ENCODE data around the gene CHD5. TPM values are rescaled to one million over a fixed set of nuclear protein-coding genes. Genes with fewer than 3 reads are reported as not detected.

CHD5 gene
- total and polyA plus RNA-seq, 7 experiments from 2014 or later: 0.14 to 2.8 (median 0.37) TPM; not detected in 2

GRCh38 chr1:6121021-6121421 lies 59.1 kb downstream of the CHD5 start:
- Mint-ChIP-seq H3K27me3 (peaks cover 0 to 17% (median 0%) of the 10 kb centered on the region in 5 donors), H3K36me3 (peaks cover 0 to 4% (median 0%) of the 10 kb centered on the region in 5 donors), H3K4me1 (peaks cover 0 to 5% (median 0%) of the 10 kb centered on the region in 7 donors), H3K9me3 (peaks cover 0 to 19% (median 7%) of the 10 kb centered on the region in 11 donors), H3K4me3 (no peak overlapping the region), H3K27ac (no peak overlapping the region)
- Histone ChIP-seq H3K27me3 (ENCODE audit: control insufficient read depth in 2 of 2, insufficient read depth in 2 of 2, low read length in 2 of 2) (no peaks in the 10 kb centered on the region), H3K4me3 (ENCODE audit: low read length) (no peak overlapping the region), H3K4me1 (ENCODE audit: control insufficient read depth in 2 of 2, insufficient read depth in 2 of 2, low read length in 2 of 2) (no peaks in the 10 kb centered on the region), H3K9me3 (ENCODE audit: control insufficient read depth in 2 of 3, low read length in 3 of 3) (no peaks in the 10 kb centered on the region), H3K27ac (ENCODE audit: low read depth, low read length) (no peak overlapping the region), H3K36me3 (ENCODE audit: control insufficient read depth in 2 of 3, insufficient read depth in 3 of 3, low read length in 3 of 3) (no peaks in the 10 kb centered on the region)
- no peak for ATAC-seq
- CTCF ChIA-PET: no interaction called here
- DNase-seq: no peak
- intact Hi-C loops (cut with micrococcal nuclease): loop anchor here in 1 of 2 donors (10.0 kb wide), 1 partner anchor 114 kb away; the partner anchor contains the start of gene ICMT
- POLR2A ChIA-PET: interaction anchor here (0.7 kb wide), 1 partner anchor 66 kb away, joined by 3 read pairs; no protein-coding TSS in a partner anchor

GRCh38 chr1:6118415-6118814 lies 61.7 kb downstream of the CHD5 start:
- H3K27ac Mint-ChIP-seq: no peak overlapping the region
- DNase-seq (no peak), ATAC-seq (no peak)
- H3K27me3 Mint-ChIP-seq: peaks cover 0 to 18% (median 0%) of the 10 kb centered on the region in 5 donors
- Histone ChIP-seq H3K36me3 (ENCODE audit: control insufficient read depth in 2 of 3, insufficient read depth in 3 of 3, low read length in 3 of 3) (no peaks in the 10 kb centered on the region), H3K27me3 (ENCODE audit: control insufficient read depth in 2 of 2, insufficient read depth in 2 of 2, low read length in 2 of 2) (no peaks in the 10 kb centered on the region), H3K9me3 (ENCODE audit: control insufficient read depth in 2 of 3, low read length in 3 of 3) (no peaks in the 10 kb centered on the region), H3K4me3 (ENCODE audit: low read length) (no peak overlapping the region), H3K27ac (ENCODE audit: low read depth, low read length) (no peak overlapping the region), H3K4me1 (ENCODE audit: control insufficient read depth in 2 of 2, insufficient read depth in 2 of 2, low read length in 2 of 2) (no peaks in the 10 kb centered on the region)
- peaks cover 0 to 5% (median 0%) of the 10 kb centered on the region in 7 donors for H3K4me1 Mint-ChIP-seq
- H3K4me3 Mint-ChIP-seq: no peak overlapping the region
- ChIA-PET POLR2A (no interaction called here), CTCF (no interaction called here)
- H3K36me3 Mint-ChIP-seq: peaks cover 0 to 4% (median 0%) of the 10 kb centered on the region in 5 donors
- peaks cover 0 to 19% (median 7%) of the 10 kb centered on the region in 11 donors for H3K9me3 Mint-ChIP-seq
- intact Hi-C loops (cut with micrococcal nuclease): no loop called here

GRCh38 chr1:6117624-6118023 lies 62.5 kb downstream of the CHD5 start:
- no peaks in the 10 kb centered on the region for H3K9me3 ChIP-seq (ENCODE audit: control insufficient read depth in 2 of 3, low read length in 3 of 3)
- Mint-ChIP-seq H3K27me3 (peaks cover 0 to 18% (median 0%) of the 10 kb centered on the region in 5 donors), H3K4me1 (peaks cover 0 to 5% (median 0%) of the 10 kb centered on the region in 7 donors), H3K36me3 (peaks cover 0 to 4% (median 0%) of the 10 kb centered on the region in 5 donors), H3K4me3 (no peak overlapping the region), H3K9me3 (peaks cover 0 to 19% (median 7%) of the 10 kb centered on the region in 11 donors), H3K27ac (no peak overlapping the region)
- CTCF ChIA-PET: no interaction called here
- intact Hi-C loops (cut with micrococcal nuclease): no loop called here
- H3K27me3 ChIP-seq (ENCODE audit: control insufficient read depth in 2 of 2, insufficient read depth in 2 of 2, low read length in 2 of 2): no peaks in the 10 kb centered on the region
- DNase-seq (no peak), ATAC-seq (no peak)
- H3K36me3 ChIP-seq (ENCODE audit: control insufficient read depth in 2 of 3, insufficient read depth in 3 of 3, low read length in 3 of 3): no peaks in the 10 kb centered on the region
- no peak overlapping the region for H3K27ac ChIP-seq (ENCODE audit: low read depth, low read length)
- POLR2A ChIA-PET: no interaction called here
- H3K4me1 ChIP-seq (ENCODE audit: control insufficient read depth in 2 of 2, insufficient read depth in 2 of 2, low read length in 2 of 2): no peaks in the 10 kb centered on the region
- H3K4me3 ChIP-seq (ENCODE audit: low read length): no peak overlapping the region

GRCh38 chr1:6117064-6117463 lies 63.1 kb downstream of the CHD5 start:
- POLR2A ChIA-PET: interaction anchor here (0.6 to 1.0 kb wide), 2 partner anchors 89 to 107 kb away, joined by 3 read pairs; partner anchors contain the start of gene RNF207
- Histone ChIP-seq H3K27ac (ENCODE audit: low read depth, low read length) (no peak overlapping the region), H3K4me1 (ENCODE audit: control insufficient read depth in 2 of 2, insufficient read depth in 2 of 2, low read length in 2 of 2) (no peaks in the 10 kb centered on the region), H3K9me3 (ENCODE audit: control insufficient read depth in 2 of 3, low read length in 3 of 3) (no peaks in the 10 kb centered on the region), H3K27me3 (ENCODE audit: control insufficient read depth in 2 of 2, insufficient read depth in 2 of 2, low read length in 2 of 2) (no peaks in the 10 kb centered on the region), H3K4me3 (ENCODE audit: low read length) (no peak overlapping the region), H3K36me3 (ENCODE audit: control insufficient read depth in 2 of 3, insufficient read depth in 3 of 3, low read length in 3 of 3) (no peaks in the 10 kb centered on the region)
- Mint-ChIP-seq H3K9me3 (peaks cover 0 to 19% (median 7%) of the 10 kb centered on the region in 11 donors), H3K4me1 (peaks cover 0 to 5% (median 0%) of the 10 kb centered on the region in 7 donors), H3K27me3 (peaks cover 0 to 18% (median 0%) of the 10 kb centered on the region in 5 donors), H3K27ac (no peak overlapping the region), H3K36me3 (peaks cover 0 to 4% (median 0%) of the 10 kb centered on the region in 5 donors), H3K4me3 (no peak overlapping the region)
- no peak for DNase-seq
- intact Hi-C loops (cut with micrococcal nuclease): no loop called here
- ATAC-seq: no peak
- CTCF ChIA-PET: no interaction called here

- H3K4me3 ChIP-seq (ENCODE audit: low read length): no peak overlapping the region
- H3K9me3 Mint-ChIP-seq: peaks cover 0 to 19% (median 7%) of the 10 kb centered on the region in 11 donors
- peaks cover 0 to 5% (median 0%) of the 10 kb centered on the region in 7 donors for H3K4me1 Mint-ChIP-seq
- H3K36me3 ChIP-seq (ENCODE audit: control insufficient read depth in 2 of 3, insufficient read depth in 3 of 3, low read length in 3 of 3): no peaks in the 10 kb centered on the region
- CTCF ChIA-PET: no interaction called here
- ATAC-seq: no peak
- no peak overlapping the region for H3K4me3 Mint-ChIP-seq
- H3K27me3 ChIP-seq (ENCODE audit: control insufficient read depth in 2 of 2, insufficient read depth in 2 of 2, low read length in 2 of 2): no peaks in the 10 kb centered on the region
- no peak overlapping the region for H3K27ac Mint-ChIP-seq
- no peak overlapping the region for H3K27ac ChIP-seq (ENCODE audit: low read depth, low read length)
- no peaks in the 10 kb centered on the region for H3K9me3 ChIP-seq (ENCODE audit: control insufficient read depth in 2 of 3, low read length in 3 of 3)
- peaks cover 0 to 4% (median 0%) of the 10 kb centered on the region in 5 donors for H3K36me3 Mint-ChIP-seq
- intact Hi-C loops (cut with micrococcal nuclease): no loop called here
- no peaks in the 10 kb centered on the region for H3K4me1 ChIP-seq (ENCODE audit: control insufficient read depth in 2 of 2, insufficient read depth in 2 of 2, low read length in 2 of 2)
- peaks cover 0 to 18% (median 0%) of the 10 kb centered on the region in 5 donors for H3K27me3 Mint-ChIP-seq
- POLR2A ChIA-PET: interaction anchor here (1.0 kb wide), 1 partner anchor 90 kb away, joined by 3 read pairs; the partner anchor contains the start of gene RNF207
- DNase-seq: no peak
These were observed 64.0 kb downstream of the CHD5 start for GRCh38 chr1:6116137-6116536.

- Histone ChIP-seq H3K4me3 (ENCODE audit: low read length) (no peak overlapping the region), H3K27ac (ENCODE audit: low read depth, low read length) (no peak overlapping the region), H3K27me3 (ENCODE audit: control insufficient read depth in 2 of 2, insufficient read depth in 2 of 2, low read length in 2 of 2) (no peaks in the 10 kb centered on the region), H3K4me1 (ENCODE audit: control insufficient read depth in 2 of 2, insufficient read depth in 2 of 2, low read length in 2 of 2) (no peaks in the 10 kb centered on the region), H3K9me3 (ENCODE audit: control insufficient read depth in 2 of 3, low read length in 3 of 3) (no peaks in the 10 kb centered on the region), H3K36me3 (ENCODE audit: control insufficient read depth in 2 of 3, insufficient read depth in 3 of 3, low read length in 3 of 3) (no peaks in the 10 kb centered on the region)
- H3K27me3 Mint-ChIP-seq: peaks cover under 1 to 18% (median 3%) of the 10 kb centered on the region in 5 donors
- POLR2A ChIA-PET: no interaction called here
- H3K4me1 Mint-ChIP-seq: peaks cover 0 to 5% (median 0%) of the 10 kb centered on the region in 7 donors
- H3K36me3 Mint-ChIP-seq: peaks cover 0 to 4% (median 0%) of the 10 kb centered on the region in 5 donors
- H3K9me3 Mint-ChIP-seq: peaks cover 0 to 19% (median 7%) of the 10 kb centered on the region in 11 donors
- intact Hi-C loops (cut with micrococcal nuclease): no loop called here
- ATAC-seq (no peak), DNase-seq (no peak)
- CTCF ChIA-PET: no interaction called here
- no peak overlapping the region for H3K4me3 Mint-ChIP-seq
- no peak overlapping the region for H3K27ac Mint-ChIP-seq
These were observed 66.4 kb downstream of the CHD5 start for GRCh38 chr1:6113745-6114144.

- Mint-ChIP-seq H3K4me3 (no peak overlapping the region), H3K36me3 (no peaks in the 10 kb centered on the region), H3K9me3 (peaks cover 0 to 19% (median 5%) of the 10 kb centered on the region in 11 donors), H3K27me3 (peaks cover 7 to 16% (median 9%) of the 10 kb centered on the region in 5 donors), H3K27ac (no peak overlapping the region), H3K4me1 (peaks cover 0 to 5% (median 0%) of the 10 kb centered on the region in 7 donors)
- DNase-seq (no peak), ATAC-seq (no peak)
- POLR2A ChIA-PET: no interaction called here
- Histone ChIP-seq H3K27me3 (ENCODE audit: control insufficient read depth in 2 of 2, insufficient read depth in 2 of 2, low read length in 2 of 2) (no peaks in the 10 kb centered on the region), H3K36me3 (ENCODE audit: control insufficient read depth in 2 of 3, insufficient read depth in 3 of 3, low read length in 3 of 3) (no peaks in the 10 kb centered on the region), H3K27ac (ENCODE audit: low read depth, low read length) (no peak overlapping the region), H3K4me3 (ENCODE audit: low read length) (no peak overlapping the region), H3K4me1 (ENCODE audit: control insufficient read depth in 2 of 2, insufficient read depth in 2 of 2, low read length in 2 of 2) (no peaks in the 10 kb centered on the region), H3K9me3 (ENCODE audit: control insufficient read depth in 2 of 3, low read length in 3 of 3) (no peaks in the 10 kb centered on the region)
- CTCF ChIA-PET: no interaction called here
- intact Hi-C loops (cut with micrococcal nuclease): no loop called here
These were observed 67.0 kb downstream of the CHD5 start for GRCh38 chr1:6113116-6113515.
